ENCODE data around the gene INO80C. TPM values are rescaled to one million over a fixed set of nuclear protein-coding genes. Genes with fewer than 3 reads are reported as not detected.

INO80C gene
- total RNA-seq, 1 donor: 5.6 TPM

DNA sequence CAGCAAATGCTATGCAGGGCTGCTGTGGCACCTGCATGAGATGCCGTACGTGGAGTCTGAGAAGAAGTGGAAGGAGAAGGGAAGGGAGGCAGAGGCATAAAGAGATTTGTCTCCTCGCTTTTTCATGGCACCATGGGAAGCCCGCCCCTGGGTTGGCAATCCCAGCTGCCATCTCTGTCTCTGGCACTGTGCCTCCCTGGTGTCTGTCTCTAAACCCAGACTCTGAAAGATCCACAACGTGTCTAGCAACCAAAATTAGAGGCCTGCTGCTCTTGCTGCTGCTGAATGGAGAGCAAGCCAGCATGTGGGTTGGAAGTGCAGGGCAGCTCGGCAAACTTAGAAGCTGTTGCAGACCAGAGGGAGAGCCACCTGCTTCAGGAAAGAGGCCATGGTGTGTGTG is 53.1 kb downstream of the INO80C start:
- TF ChIP-seq, protein P1, sequence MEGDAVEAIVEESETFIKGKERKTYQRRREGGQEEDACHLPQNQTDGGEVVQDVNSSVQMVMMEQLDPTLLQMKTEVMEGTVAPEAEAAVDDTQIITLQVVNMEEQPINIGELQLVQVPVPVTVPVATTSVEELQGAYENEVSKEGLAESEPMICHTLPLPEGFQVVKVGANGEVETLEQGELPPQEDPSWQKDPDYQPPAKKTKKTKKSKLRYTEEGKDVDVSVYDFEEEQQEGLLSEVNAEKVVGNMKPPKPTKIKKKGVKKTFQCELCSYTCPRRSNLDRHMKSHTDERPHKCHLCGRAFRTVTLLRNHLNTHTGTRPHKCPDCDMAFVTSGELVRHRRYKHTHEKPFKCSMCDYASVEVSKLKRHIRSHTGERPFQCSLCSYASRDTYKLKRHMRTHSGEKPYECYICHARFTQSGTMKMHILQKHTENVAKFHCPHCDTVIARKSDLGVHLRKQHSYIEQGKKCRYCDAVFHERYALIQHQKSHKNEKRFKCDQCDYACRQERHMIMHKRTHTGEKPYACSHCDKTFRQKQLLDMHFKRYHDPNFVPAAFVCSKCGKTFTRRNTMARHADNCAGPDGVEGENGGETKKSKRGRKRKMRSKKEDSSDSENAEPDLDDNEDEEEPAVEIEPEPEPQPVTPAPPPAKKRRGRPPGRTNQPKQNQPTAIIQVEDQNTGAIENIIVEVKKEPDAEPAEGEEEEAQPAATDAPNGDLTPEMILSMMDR (IDR thresholded peaks at IDR 0.05; ENCODE audit: insufficient read depth, low read depth, low read length): no peak
- DNase-seq (ENCODE audit: low read depth): no peak

DNA sequence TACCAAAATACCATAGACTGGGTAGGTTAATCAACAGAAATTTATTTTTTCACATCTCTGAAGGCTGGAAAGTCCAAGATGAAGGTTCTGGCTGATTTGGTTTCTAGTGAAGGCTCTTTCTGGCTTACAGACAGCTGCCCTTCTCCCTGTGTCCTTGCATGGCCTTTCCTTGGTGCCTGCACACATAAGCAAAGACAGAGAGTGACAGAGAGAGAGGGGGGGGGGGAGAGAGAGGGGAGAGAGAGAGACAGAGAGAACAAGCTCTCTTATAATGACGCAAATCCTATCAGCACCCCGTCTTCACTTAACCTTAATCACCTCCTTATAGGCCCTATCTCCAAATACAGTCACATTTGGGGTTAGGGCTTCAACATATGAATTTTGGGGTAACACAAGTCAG is 53.9 kb downstream of the INO80C start:
- no peak for DNase-seq (ENCODE audit: low read depth)
- TF ChIP-seq, protein P1 (IDR thresholded peaks at IDR 0.05; ENCODE audit: insufficient read depth, low read depth, low read length): no peak
- H3K4me3 ChIP-seq (ENCODE audit: low read depth, low read length): no peak overlapping the region

More for the DNA sequence above, 53.1 kb downstream of the INO80C start:
- H3K4me3 ChIP-seq (ENCODE audit: low read depth, low read length): no peak overlapping the region

DNA sequence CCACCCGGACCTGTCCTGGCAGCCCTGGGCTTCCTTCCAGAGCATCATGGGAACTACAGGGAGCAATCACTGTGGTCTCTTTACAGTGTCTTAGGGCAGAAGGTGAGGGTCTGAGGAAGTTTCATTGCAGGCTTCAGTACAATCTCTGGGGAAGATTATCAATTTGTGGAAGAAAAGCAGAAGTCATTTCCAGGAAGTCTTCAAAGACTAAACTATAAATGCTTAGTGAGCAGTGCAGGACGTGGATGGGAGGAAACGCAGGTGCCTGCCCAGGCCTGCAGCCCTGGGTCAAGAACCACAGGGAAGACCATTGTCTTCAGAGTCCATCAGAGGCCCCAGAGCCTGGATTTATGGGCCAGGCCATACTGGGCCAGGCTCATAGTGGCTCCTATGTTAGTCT is 54.3 kb downstream of the INO80C start:
- H3K4me3 ChIP-seq (ENCODE audit: low read depth, low read length): no peak overlapping the region
- TF ChIP-seq, protein P1 (IDR thresholded peaks at IDR 0.05; ENCODE audit: insufficient read depth, low read depth, low read length): no peak
- DNase-seq (ENCODE audit: low read depth): no peak

DNA sequence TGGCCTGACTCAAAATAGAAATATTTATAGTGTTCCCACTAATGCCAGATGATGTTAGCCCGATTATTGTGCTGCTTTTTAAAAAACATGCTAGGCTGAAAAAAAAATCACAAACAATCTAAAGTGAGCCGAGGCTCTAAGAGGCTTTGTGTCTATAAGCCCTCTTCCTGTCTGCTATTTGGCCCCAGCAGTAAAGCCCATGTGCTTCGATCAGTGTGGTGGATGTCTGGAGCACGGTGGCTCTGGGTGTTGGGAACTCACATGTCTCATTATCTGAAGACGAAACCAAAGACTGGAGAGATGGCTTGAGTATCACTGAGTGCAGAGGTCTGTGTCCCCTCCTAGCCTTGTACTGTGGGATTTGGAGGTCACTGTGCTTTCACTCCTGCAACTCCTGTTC is 55.1 kb downstream of the INO80C start:
- DNase-seq (ENCODE audit: low read depth): peak; percentile 28
- TF ChIP-seq, protein P1 (IDR thresholded peaks at IDR 0.05; ENCODE audit: insufficient read depth, low read depth, low read length): no peak
- H3K4me3 ChIP-seq (ENCODE audit: low read depth, low read length): no peak overlapping the region

DNA sequence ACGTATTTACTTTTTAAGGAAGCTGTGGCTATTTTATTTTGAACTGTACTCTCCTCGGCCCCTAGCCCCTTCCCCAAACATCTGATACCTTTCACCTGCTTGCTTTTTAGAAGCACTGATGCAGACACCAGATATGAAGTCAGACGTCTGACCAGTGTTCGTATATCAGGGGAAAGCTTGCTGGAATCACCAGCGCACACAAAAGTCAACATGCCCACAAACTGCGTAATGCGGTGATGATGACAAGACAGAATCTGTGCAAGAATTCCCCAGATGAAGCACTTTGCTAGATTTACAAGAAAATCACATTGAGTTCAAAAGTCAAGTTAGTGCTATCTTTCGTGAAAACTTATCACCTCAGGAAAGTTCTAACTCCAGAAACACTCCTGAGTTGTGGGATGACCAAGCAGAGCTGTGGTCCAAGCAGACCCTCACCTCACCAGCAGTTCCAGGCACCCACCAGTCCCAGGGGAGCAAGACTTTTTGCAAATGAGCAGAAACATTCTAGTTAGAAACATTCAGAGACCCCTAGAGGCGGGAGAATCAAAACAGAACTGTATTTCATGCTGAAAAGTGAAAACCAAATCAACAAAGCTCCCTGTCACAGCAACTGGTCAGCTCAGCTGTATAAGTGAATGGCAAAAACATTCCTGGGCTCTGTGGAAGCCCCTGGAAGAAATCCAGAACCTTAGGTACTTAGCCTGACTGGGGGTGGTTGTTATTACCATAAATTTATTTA is 55.7 kb downstream of the INO80C start:
- H3K4me3 ChIP-seq (ENCODE audit: low read depth, low read length): no peak overlapping the region
- TF ChIP-seq, protein P1 (IDR thresholded peaks at IDR 0.05; ENCODE audit: insufficient read depth, low read depth, low read length): no peak
- DNase-seq (ENCODE audit: low read depth): peak; percentile 11

DNA sequence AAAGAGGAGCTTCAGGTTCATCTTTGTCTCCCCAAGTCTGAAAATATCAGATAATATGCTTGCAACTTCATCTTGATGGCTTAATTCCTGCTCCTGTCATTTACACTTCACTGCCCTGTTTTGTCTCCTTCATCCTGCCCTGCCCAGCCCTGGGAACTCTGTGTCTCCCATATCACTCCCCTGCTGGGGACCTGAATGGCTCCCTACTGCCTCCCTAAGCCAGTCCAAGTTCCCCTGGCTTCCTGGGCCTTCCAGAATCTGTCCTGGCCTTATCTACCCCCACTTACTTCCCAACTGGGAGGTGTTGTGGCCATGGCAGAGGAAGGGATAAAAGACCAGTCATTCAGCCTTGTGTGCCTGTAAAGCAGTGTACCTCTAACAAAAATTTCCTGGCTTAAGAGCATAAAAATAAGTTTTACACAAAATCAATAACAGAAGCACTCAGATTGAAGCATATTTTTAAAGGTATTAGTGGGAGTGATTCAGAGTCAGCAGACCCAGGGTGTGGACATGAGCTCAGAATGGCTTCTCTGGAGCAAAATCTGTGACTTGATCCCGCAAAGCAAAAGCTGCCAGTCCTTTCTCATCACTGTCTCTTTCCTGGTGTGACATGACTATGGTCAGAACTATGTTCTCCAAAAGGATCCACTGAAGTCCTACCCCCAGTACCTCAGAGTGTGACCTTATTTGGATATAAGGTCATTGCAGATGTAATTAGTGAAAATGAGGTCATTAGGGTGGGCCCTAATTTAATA is 59.1 kb downstream of the INO80C start:
- DNase-seq (ENCODE audit: low read depth): no peak
- H3K4me3 ChIP-seq (ENCODE audit: low read depth, low read length): no peak overlapping the region
- TF ChIP-seq, protein P1 (IDR thresholded peaks at IDR 0.05; ENCODE audit: insufficient read depth, low read depth, low read length): no peak
